HUES64 (cell line): ENCODE data around the gene REEP6.
"Not testable (repeated sequence)": the region's sequence is repeated elsewhere in the genome, so short reads cannot be mapped to it uniquely, and the experiment has no call there.

Experiments used
- H3K27ac ChIP-seq: 2 replicates; pipeline ENCODE4 v1.7.0; 2013; ENCODE audit warnings: low read depth, low read length, inconsistent platforms
- H3K27me3 ChIP-seq: 2 replicates; pipeline ENCODE4 v1.6.1; 2013; ENCODE audit warnings: mild to moderate bottlenecking, low read length; ENCODE audit not compliant: insufficient read depth
- H3K36me3 ChIP-seq: 2 replicates; pipeline ENCODE4 v1.6.1; 2013; ENCODE audit warnings: mild to moderate bottlenecking, low read length; ENCODE audit not compliant: insufficient read depth
- H3K4me1 ChIP-seq: 2 replicates; pipeline ENCODE4 v1.6.1; 2013; ENCODE audit warnings: mild to moderate bottlenecking, low read length, moderate library complexity; ENCODE audit not compliant: insufficient read depth
- H3K4me3 ChIP-seq: 2 replicates; pipeline ENCODE4 v1.5.1; 2013; ENCODE audit warnings: mild to moderate bottlenecking, low read length, moderate library complexity
- H3K9ac ChIP-seq: 2 replicates; pipeline ENCODE4 v1.6.1; 2013; ENCODE audit warnings: mild to moderate bottlenecking, low read depth, low read length
- H3K9me3 ChIP-seq: 2 replicates; pipeline ENCODE4 v1.6.1; 2013; ENCODE audit warnings: low read depth, low read length; ENCODE audit not compliant: insufficient read depth
- WGBS: fragments of 150-250, 120-280 bp; methylation state at CpG from one replicate; pipeline ENCODE4 v1.1.7; 2013; ENCODE audit warnings: missing lambda C conversion rate; 5-methylcytosine and 5-hydroxymethylcytosine counted together

The REEP6 gene

GRCh38 chr19:1496714-1497577, 6.0 kb downstream of the REEP6 start:
- H3K4me1 ChIP-seq: no peaks in the 10 kb centered on the region
- 87% methylated on average over 39 of the region's 39 CpGs for WGBS
- H3K27me3 ChIP-seq: peaks cover 21% of the 10 kb centered on the region
- peaks cover 4% of the 10 kb centered on the region; the same call in 1 of the 2 replicates for H3K9me3 ChIP-seq
- no peak overlapping the region for H3K4me3 ChIP-seq
- H3K36me3 ChIP-seq: no peaks in the 10 kb centered on the region
- no peak overlapping the region for H3K27ac ChIP-seq
- no peak overlapping the region for H3K9ac ChIP-seq

GRCh38 chr19:1497578-1498235, 6.7 kb downstream of the REEP6 start:
- Histone ChIP-seq H3K9me3 (peaks cover 4% of the 10 kb centered on the region; the same call in 1 of the 2 replicates), H3K36me3 (no peaks in the 10 kb centered on the region), H3K4me1 (no peaks in the 10 kb centered on the region), H3K27ac (no peak overlapping the region), H3K9ac (no peak overlapping the region), H3K27me3 (peaks cover 18% of the 10 kb centered on the region), H3K4me3 (no peak overlapping the region)
- 88% methylated on average over 25 of the region's 25 CpGs for WGBS

GRCh38 chr19:1499231-1499630, 8.2 kb downstream of the REEP6 start:
- H3K27me3 ChIP-seq: peaks cover 23% of the 10 kb centered on the region
- H3K4me3 ChIP-seq, H3K9me3 ChIP-seq, H3K36me3 ChIP-seq, H3K4me1 ChIP-seq, H3K9ac ChIP-seq, H3K27ac ChIP-seq: not testable (repeated sequence)
- 95% methylated on average over 14 of the region's 34 CpGs for WGBS

- Histone ChIP-seq H3K27ac (no peak overlapping the region), H3K4me1 (no peaks in the 10 kb centered on the region), H3K9ac (no peak overlapping the region), H3K36me3 (no peaks in the 10 kb centered on the region), H3K27me3 (peaks cover 24% of the 10 kb centered on the region), H3K4me3 (no peak overlapping the region), H3K9me3 (peaks cover 4% of the 10 kb centered on the region; the same call in 1 of the 2 replicates)
- WGBS: 88% methylated on average over 9 of the region's 9 CpGs
These were observed 10.2 kb downstream of the REEP6 start for GRCh38 chr19:1501200-1501595.

GRCh38 chr19:1502433-1503088, 11.6 kb downstream of the REEP6 start:
- H3K4me1 ChIP-seq: no peaks in the 10 kb centered on the region
- H3K4me3 ChIP-seq: no peak overlapping the region; the same call in 1 of the 2 replicates
- H3K36me3 ChIP-seq: no peaks in the 10 kb centered on the region
- WGBS: 81% methylated on average over 14 of the region's 14 CpGs
- no peak overlapping the region for H3K27ac ChIP-seq
- peaks cover 4% of the 10 kb centered on the region; the same call in 1 of the 2 replicates for H3K9me3 ChIP-seq
- peaks cover 24% of the 10 kb centered on the region for H3K27me3 ChIP-seq
- no peak overlapping the region for H3K9ac ChIP-seq

GRCh38 chr19:1503089-1503924, 12.3 kb downstream of the REEP6 start:
- no peak overlapping the region for H3K9ac ChIP-seq
- H3K27me3 ChIP-seq: peaks cover 24% of the 10 kb centered on the region
- WGBS: 20% methylated on average over 49 of the region's 49 CpGs
- peaks cover 4% of the 10 kb centered on the region; the same call in 1 of the 2 replicates for H3K9me3 ChIP-seq
- H3K4me1 ChIP-seq: no peaks in the 10 kb centered on the region
- no peaks in the 10 kb centered on the region for H3K36me3 ChIP-seq
- peak overlapping the region; percentile 41; the same call in 1 of the 2 replicates for H3K4me3 ChIP-seq
- H3K27ac ChIP-seq: no peak overlapping the region

GRCh38 chr19:1503925-1504773, 13.2 kb downstream of the REEP6 start:
- no peaks in the 10 kb centered on the region for H3K4me1 ChIP-seq
- no peaks in the 10 kb centered on the region for H3K36me3 ChIP-seq
- peaks cover 4% of the 10 kb centered on the region; the same call in 1 of the 2 replicates for H3K9me3 ChIP-seq
- 62% methylated on average over 21 of the region's 23 CpGs for WGBS
- H3K27me3 ChIP-seq: peaks cover 24% of the 10 kb centered on the region
- no peak overlapping the region for H3K27ac ChIP-seq
- no peak overlapping the region for H3K9ac ChIP-seq
- H3K4me3 ChIP-seq: peak overlapping the region; percentile 41; the same call in 1 of the 2 replicates

GRCh38 chr19:1505012-1505411, 14.0 kb downstream of the REEP6 start:
- Histone ChIP-seq H3K4me1 (no peaks in the 10 kb centered on the region), H3K4me3 (no peak overlapping the region), H3K9me3 (peaks cover 2% of the 10 kb centered on the region; the same call in 1 of the 2 replicates), H3K9ac (no peak overlapping the region), H3K27me3 (peaks cover 28% of the 10 kb centered on the region), H3K36me3 (no peaks in the 10 kb centered on the region), H3K27ac (no peak overlapping the region)
- WGBS: 80% methylated on average over 8 of the region's 8 CpGs

- H3K36me3 ChIP-seq: no peaks in the 10 kb centered on the region
- no peaks in the 10 kb centered on the region for H3K4me1 ChIP-seq
These were observed 15.3 kb downstream of the REEP6 start for GRCh38 chr19:1505991-1506881.

More at GRCh38 chr19:1505991-1506881, 15.3 kb downstream of the REEP6 start:
- Histone ChIP-seq H3K27ac (no peak overlapping the region), H3K27me3 (peaks cover 37% of the 10 kb centered on the region), H3K9me3 (no peaks in the 10 kb centered on the region), H3K4me3 (no peak overlapping the region), H3K9ac (no peak overlapping the region)
- WGBS: 87% methylated on average over 45 of the region's 45 CpGs
